ENCODE results near the gene PIGZ.

PIGZ gene, protein sequence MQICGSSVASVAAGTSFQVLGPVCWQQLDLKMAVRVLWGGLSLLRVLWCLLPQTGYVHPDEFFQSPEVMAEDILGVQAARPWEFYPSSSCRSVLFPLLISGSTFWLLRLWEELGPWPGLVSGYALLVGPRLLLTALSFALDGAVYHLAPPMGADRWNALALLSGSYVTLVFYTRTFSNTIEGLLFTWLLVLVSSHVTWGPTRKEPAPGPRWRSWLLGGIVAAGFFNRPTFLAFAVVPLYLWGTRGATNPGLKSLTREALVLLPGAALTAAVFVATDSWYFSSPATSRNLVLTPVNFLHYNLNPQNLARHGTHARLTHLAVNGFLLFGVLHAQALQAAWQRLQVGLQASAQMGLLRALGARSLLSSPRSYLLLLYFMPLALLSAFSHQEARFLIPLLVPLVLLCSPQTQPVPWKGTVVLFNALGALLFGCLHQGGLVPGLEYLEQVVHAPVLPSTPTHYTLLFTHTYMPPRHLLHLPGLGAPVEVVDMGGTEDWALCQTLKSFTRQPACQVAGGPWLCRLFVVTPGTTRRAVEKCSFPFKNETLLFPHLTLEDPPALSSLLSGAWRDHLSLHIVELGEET

DNA sequence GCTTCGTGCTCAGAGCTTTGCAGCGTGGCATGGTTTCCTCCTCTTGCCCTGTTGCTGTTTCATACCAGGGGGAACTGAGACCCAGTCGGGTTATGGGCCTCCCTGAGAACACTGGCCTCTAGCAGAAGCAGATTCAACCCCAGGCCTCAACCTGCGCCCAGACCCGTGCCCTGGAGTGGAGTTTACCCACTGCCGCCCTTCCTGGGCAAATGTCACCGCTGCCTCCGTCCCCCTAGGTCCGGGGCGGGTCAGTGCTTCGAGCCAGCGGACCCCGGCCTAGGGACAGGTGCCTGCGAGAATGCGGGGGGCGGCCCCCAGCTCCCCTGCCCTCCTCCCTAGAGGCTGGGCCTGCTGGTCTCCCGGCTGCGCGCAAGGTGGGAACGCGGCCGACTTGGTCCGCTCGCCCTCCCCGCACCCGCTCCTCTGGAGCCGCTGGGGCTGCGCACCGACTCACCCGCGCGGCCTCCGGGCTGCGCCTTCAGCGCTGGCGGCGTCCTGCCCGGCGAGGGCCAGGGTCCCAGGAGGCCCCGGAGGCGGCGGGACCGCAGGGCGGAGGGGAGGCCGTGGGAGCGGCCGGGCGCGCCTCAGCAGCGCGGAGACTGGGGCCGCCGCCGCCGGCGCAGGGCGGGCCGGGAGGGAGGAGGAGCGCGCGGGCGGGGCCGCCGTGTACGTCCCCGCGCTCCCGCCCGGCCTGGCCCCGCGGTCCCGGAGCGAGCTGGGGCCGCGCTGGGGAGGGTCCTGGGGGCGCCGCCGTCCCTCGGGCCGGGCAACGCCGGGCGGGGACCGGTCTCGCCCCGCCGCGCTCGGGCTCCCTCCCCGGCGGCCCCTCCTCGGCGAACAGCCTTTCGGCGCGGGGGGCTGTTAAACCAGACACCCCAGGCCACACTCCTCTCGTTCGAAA, at the start of gene PIGZ:
Gene PIGZ (minus strand): TSS at position 601 of the 901 bp plus-strand sequence. CDS start 16,802 bp downstream, outside the sequence.
- H3K36me3 Mint-ChIP-seq (ENCODE audit: low read depth) = peaks cover 16% of the 10 kb centered on the region
- H3K4me1 Mint-ChIP-seq (ENCODE audit: low read depth) = peaks cover 11% of the 10 kb centered on the region
- no peaks in the 10 kb centered on the region for H3K9me3 Mint-ChIP-seq
- peak within 1 kb of the TSS; percentile 87 for H3K27ac Mint-ChIP-seq
- H3K27me3 Mint-ChIP-seq (ENCODE audit: low read depth) = peaks cover 11% of the 10 kb centered on the region
- peak within 1 kb of the TSS; percentile 79 for H3K4me3 Mint-ChIP-seq
- peak; percentile 60 for DNase-seq (ENCODE audit: low spot score)

DNA sequence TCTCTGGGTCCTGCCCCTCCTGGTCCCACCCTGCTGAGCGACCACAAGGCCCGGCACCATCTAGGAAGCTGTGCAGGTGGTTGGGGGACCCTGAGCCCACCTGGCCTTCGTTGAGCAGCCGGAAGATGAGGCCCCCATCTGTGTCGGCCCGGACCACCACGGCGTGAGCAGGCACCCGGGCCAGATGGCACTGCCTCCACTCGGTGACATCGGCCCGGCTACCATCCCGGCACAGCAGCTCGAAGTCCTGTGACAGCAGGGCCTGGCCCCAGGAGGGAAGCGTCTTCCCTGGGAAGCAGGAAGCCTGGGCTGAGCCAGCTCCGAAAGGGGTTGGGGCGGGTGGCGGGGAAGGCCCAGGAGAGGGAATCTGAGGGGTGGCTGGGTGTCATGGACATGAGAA, 48.4 kb upstream of the PIGZ start:
- no peaks in the 10 kb centered on the region for H3K9me3 Mint-ChIP-seq
- H3K27me3 Mint-ChIP-seq (ENCODE audit: low read depth) = peaks cover 9% of the 10 kb centered on the region
- no peaks in the 10 kb centered on the region for H3K4me1 Mint-ChIP-seq (ENCODE audit: low read depth)
- no peak for DNase-seq (ENCODE audit: low spot score)
- no peak overlapping the region for H3K4me3 Mint-ChIP-seq
- no peaks in the 10 kb centered on the region for H3K36me3 Mint-ChIP-seq (ENCODE audit: low read depth)
- no peak overlapping the region for H3K27ac Mint-ChIP-seq

DNA sequence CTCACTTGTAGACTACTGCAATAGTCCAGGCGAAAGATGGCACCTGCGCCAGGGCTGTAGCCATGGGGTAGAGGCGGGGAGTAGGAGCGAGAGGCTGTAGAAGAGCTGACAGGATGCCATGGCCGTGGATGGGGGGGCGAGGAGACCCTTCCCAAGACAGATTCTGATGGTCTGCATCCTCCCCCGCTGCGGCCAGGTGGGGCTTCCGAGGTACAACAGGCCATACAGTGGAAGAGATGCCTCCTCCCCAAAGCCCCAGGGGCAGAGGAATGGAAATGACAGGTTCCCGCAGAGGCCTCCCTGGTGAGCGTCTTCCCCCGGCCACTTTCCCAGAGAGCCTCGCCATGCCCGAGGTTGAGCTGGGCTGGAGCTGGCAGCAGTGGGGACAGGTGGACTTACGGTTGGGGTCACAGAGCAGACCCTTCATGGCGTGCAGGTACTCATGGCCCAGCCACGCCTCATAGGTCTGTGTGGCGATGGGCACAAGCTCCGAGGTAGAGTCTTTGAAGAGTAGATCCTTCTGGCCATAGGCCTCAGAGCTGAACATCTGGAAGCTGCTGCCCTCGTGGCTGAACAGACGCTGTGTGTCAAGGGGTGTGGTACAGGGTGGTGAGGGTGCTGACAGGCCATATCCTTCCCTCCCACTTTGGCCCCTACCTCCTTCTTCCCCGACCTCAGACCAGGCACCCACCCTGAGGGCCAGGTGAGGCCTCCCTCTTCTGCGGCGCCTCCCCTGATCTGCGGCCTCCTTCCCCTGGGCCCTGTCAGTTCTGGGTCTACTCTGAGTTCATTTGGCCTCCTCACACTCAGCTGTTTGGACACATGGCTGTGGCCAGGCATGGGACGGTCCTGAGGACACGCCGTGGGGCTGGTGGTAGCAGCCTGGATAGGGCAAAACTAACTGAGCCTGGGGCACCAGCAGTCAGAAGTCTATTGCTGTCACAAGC, 47.4 kb upstream of the PIGZ start:
- Mint-ChIP-seq H3K9me3 (no peaks in the 10 kb centered on the region), H3K36me3 (ENCODE audit: low read depth) (no peaks in the 10 kb centered on the region), H3K4me3 (no peak overlapping the region), H3K27me3 (ENCODE audit: low read depth) (peaks cover 9% of the 10 kb centered on the region), H3K4me1 (ENCODE audit: low read depth) (no peaks in the 10 kb centered on the region), H3K27ac (no peak overlapping the region)
- no peak for DNase-seq (ENCODE audit: low spot score)

DNA sequence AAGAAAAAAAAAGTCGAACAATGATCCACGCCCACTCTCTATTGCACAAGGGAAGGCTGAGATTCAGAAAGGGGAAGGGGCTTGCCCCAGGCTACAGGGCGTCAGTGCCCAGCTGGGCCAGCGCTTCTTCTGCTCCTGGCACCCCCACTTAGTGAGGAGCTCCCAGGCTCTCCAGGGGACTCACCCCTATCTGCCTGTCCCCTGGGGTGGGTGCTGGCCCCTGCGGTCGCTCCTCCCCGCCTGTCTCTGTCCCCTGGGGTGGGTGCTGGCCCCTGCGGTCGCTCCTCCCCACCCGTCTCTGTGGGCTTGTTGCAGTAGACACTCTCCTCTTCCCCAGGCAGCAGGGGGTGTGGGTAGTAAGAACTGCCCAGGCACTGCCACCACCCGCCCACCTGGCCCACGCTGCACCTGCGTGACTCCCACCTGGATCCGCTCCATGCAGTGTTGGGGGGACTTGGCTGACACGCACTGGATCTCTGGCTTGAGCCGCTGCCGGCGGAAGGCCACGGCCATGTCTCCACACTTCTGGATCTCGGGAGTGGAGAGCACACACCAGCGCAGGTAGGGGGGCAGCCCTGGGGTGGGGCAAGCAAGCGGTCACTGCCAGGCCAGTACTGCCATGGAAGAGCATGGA, 46.4 kb upstream of the PIGZ start:
- no peaks in the 10 kb centered on the region for H3K9me3 Mint-ChIP-seq
- peaks cover 6% of the 10 kb centered on the region for H3K27me3 Mint-ChIP-seq (ENCODE audit: low read depth)
- DNase-seq (ENCODE audit: low spot score) = no peak
- no peaks in the 10 kb centered on the region for H3K36me3 Mint-ChIP-seq (ENCODE audit: low read depth)
- H3K4me1 Mint-ChIP-seq (ENCODE audit: low read depth) = no peaks in the 10 kb centered on the region
- no peak overlapping the region for H3K27ac Mint-ChIP-seq
- H3K4me3 Mint-ChIP-seq = no peak overlapping the region

DNA sequence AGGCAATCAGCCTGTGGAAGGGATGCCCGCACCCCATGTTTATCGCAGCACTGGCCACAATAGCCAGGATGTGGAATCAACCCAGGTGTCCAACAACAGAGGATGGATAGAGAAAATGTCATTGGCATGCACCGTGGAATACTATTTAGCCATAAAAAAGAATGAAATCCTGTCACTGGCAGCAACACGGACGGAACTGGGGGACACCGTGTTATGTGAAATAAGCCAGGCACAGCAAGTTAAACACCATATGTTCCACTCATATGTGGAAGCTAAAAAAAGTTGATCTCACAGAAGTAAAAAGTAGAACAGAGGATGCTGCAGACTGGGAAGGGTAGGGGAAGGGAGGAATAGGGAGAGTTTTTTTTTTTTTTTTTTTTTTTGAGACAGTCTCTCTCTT, 45.4 kb upstream of the PIGZ start:
- Mint-ChIP-seq H3K9me3 (no peaks in the 10 kb centered on the region), H3K27ac (no peak overlapping the region), H3K27me3 (ENCODE audit: low read depth) (no peaks in the 10 kb centered on the region), H3K36me3 (ENCODE audit: low read depth) (no peaks in the 10 kb centered on the region), H3K4me3 (no peak overlapping the region), H3K4me1 (ENCODE audit: low read depth) (no peaks in the 10 kb centered on the region)
- DNase-seq (ENCODE audit: low spot score) = no peak

DNA sequence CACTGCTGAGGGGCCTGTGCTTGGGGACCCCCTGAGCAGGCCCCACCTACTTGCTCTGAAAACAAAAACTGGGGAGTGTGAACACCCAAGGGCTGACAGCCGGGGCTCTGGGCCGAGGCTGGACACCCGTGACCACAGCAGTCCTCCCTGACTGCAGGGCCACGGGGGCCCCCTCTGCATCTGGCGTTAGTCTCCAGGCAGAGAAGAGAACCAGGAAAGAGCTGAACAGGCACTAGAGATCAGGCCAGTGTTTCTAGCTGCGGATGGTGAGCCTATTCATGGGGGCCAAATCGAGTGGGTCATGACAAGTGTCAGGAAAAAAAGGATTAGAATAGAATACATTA, 43.9 kb upstream of the PIGZ start:
- H3K4me1 Mint-ChIP-seq (ENCODE audit: low read depth) = no peaks in the 10 kb centered on the region
- H3K27me3 Mint-ChIP-seq (ENCODE audit: low read depth) = no peaks in the 10 kb centered on the region
- H3K4me3 Mint-ChIP-seq = no peak overlapping the region
- no peak for DNase-seq (ENCODE audit: low spot score)
- H3K36me3 Mint-ChIP-seq (ENCODE audit: low read depth) = no peaks in the 10 kb centered on the region
- no peak overlapping the region for H3K27ac Mint-ChIP-seq
- no peaks in the 10 kb centered on the region for H3K9me3 Mint-ChIP-seq

DNA sequence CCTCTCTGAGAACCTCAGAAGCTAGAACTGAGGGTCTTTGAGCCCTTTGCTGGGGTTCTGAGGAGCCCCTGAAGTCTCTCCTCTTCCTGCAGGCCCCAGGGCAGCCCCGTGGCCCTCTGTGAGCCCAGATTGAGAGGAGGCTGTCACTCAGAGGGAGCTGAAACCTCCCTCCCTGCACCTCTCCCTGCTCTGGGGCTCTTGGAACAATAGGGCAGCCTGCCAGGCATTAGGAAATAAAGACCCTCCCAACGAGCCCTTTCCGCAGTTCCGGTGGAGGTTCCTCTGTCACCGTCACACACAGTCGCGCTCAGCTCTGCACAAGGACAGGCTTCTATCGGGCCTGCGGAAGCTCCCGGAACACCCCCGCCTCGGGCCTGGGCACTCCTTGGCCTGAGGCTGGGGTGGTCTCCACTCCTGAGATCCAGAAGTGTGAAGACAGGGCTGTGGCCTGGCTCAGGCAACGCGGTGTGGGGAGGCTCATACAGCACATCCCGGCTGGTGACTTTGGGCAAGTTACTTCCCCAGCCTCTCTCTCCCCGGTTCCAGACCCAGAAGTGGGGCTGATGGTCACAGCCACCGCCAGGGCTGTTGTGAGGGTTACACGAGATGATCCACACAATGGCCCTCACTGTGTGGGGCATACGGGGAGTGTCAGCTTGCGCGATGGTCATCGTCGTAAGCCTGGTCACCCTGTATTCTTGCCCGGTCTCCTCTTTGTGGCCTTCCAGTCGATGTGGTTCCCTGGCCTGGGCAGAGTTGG, 43.3 kb upstream of the PIGZ start:
- H3K27me3 Mint-ChIP-seq (ENCODE audit: low read depth) = no peaks in the 10 kb centered on the region
- H3K36me3 Mint-ChIP-seq (ENCODE audit: low read depth) = no peaks in the 10 kb centered on the region
- H3K4me1 Mint-ChIP-seq (ENCODE audit: low read depth) = no peaks in the 10 kb centered on the region
- H3K27ac Mint-ChIP-seq = no peak overlapping the region
- no peak for DNase-seq (ENCODE audit: low spot score)
- no peak overlapping the region for H3K4me3 Mint-ChIP-seq
- no peaks in the 10 kb centered on the region for H3K9me3 Mint-ChIP-seq

DNA sequence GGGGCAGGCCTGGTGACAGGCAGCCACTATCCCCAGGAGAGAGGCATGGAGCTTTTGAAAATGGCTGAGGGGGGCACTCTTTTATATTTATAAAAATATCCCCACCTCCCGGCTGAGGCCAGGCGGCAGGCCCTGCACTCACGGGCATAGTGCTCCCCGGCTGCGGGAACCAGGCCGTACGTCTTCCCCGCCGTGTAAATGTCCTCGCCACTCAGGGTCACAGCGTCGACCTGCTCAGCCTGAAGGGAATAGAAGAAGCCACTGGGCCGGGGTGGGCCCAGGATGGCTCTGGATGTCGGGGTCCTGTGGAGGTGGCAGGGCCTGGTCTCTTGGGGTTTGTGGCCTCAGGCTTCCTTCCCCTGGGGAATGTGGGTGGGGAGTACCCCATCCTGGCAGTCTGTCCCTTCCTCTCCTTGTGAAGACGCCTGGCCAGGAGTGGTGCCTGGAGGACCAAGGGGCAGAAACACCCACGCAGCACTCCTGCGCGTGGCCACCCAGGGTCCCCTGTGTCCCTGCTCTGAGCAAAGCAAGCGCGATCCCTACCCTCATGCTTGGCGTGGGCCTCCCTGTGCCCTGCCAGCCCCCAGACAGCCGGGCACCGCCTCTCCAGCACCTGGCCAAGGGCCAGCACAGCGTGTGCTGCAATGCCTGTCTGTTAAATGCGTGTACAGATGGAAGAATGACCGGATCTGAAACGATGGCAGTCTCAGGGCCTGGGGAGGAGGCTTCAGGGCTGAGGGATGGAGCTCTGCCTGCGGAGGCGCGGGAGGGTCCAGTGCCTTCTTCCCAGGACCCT, 42.1 kb upstream of the PIGZ start:
- no peaks in the 10 kb centered on the region for H3K9me3 Mint-ChIP-seq
- no peaks in the 10 kb centered on the region for H3K36me3 Mint-ChIP-seq (ENCODE audit: low read depth)
- no peak for DNase-seq (ENCODE audit: low spot score)
- H3K27me3 Mint-ChIP-seq (ENCODE audit: low read depth) = no peaks in the 10 kb centered on the region
- no peaks in the 10 kb centered on the region for H3K4me1 Mint-ChIP-seq (ENCODE audit: low read depth)
- H3K27ac Mint-ChIP-seq = no peak overlapping the region
- no peak overlapping the region for H3K4me3 Mint-ChIP-seq

DNA sequence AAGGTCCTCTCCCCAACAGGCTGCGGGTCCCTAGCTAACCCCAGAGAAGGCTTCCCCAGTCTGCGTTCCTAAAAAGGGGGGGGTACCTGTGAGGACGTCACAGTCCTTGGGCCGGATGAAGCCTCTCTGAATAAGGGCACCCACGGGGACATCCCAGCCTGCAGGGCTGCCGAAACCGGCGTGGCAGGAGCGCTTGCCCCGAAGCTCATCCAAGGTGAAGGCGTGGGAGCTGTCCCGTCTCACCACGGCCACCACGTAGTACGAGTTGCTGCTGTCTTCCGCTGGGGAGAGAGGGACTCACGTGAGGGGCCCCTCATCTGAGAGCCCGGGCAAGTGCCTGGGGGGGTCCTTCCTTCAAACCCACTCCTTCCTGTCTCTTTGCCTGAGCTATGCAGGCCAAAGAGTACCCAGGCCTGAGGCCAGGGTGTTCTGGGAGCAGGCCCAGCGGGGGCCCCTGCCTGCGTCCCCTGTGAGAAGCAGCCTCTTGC, 40.9 kb upstream of the PIGZ start:
- Mint-ChIP-seq H3K27ac (no peak overlapping the region), H3K9me3 (no peaks in the 10 kb centered on the region), H3K4me1 (ENCODE audit: low read depth) (no peaks in the 10 kb centered on the region), H3K36me3 (ENCODE audit: low read depth) (no peaks in the 10 kb centered on the region), H3K27me3 (ENCODE audit: low read depth) (no peaks in the 10 kb centered on the region), H3K4me3 (no peak overlapping the region)
- DNase-seq (ENCODE audit: low spot score) = no peak

DNA sequence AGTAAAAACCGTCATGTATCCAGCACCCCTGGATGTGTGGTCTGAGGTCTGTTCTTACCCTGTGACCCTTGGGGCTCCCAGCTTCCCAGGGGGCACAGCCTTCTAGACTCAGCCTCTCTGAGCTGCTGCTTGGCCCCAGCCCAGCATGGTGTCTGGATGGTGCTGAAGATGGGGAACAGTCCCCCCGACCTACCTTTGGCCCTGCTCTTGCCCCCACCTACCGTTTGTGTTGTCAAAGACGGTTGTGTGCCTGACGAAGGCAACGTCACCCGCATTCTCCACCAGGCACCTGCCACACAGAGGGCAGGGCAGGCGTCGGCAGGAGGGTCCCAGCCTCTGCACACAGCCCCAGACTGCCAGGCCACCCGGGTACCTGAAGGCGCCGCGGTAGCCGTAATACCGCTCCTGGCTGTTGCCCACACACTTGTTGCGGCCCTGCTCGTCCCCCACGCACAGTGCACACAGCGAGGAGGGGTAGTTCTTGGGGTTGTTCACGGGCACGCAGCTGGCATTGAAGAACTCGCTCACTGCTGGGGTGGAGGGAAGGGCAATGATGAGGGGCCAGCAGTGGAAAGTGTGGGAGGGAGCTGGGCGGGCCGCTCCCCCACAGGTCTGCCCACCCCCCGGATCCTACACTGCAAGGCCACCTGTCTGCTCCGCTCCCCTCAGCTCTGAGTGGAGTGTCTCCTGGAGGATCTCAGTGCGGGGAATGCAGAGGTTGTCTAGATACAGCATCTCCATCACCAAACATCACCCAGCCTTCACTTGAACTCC, 40.0 kb upstream of the PIGZ start:
- DNase-seq (ENCODE audit: low spot score) = no peak
- H3K27me3 Mint-ChIP-seq (ENCODE audit: low read depth) = no peaks in the 10 kb centered on the region
- H3K4me1 Mint-ChIP-seq (ENCODE audit: low read depth) = peaks cover 6% of the 10 kb centered on the region
- H3K27ac Mint-ChIP-seq = no peak overlapping the region
- H3K4me3 Mint-ChIP-seq = no peak overlapping the region
- no peaks in the 10 kb centered on the region for H3K9me3 Mint-ChIP-seq
- no peaks in the 10 kb centered on the region for H3K36me3 Mint-ChIP-seq (ENCODE audit: low read depth)

DNA sequence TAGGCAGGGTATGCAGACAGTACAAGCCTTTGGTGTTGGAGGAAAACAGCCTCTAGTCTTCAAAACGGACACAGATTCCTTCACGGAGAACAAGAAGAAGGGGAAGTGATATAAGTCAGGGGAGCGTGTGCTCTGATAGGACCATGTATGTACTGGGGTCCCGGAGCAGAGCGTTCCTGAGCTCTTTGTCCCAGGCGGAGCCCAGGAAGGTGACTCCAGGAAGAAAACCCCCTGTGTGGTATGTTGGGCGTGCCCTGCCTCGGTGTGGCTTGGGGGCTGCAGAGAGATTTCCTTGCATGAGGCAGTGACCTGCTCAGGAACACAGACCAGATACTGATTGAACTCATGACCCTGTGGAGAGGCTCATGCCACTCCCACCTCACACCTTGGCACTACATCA, 39.3 kb upstream of the PIGZ start:
- Mint-ChIP-seq H3K36me3 (ENCODE audit: low read depth) (no peaks in the 10 kb centered on the region), H3K4me1 (ENCODE audit: low read depth) (peaks cover 6% of the 10 kb centered on the region), H3K27me3 (ENCODE audit: low read depth) (no peaks in the 10 kb centered on the region), H3K27ac (no peak overlapping the region), H3K4me3 (no peak overlapping the region), H3K9me3 (no peaks in the 10 kb centered on the region)
- DNase-seq (ENCODE audit: low spot score) = no peak
